A549 (cell line): Measurements from ENCODE around the gene ARVCF. TPM values are rescaled to one million over a fixed set of nuclear protein-coding genes. Genes with fewer than 3 reads are reported as not detected.

Source experiments
- ATAC-seq, 2 experiments: fragments of 200-7000 bp in 1 of 2; fragments of >200 bp in 1 of 2; cut with Nextera tagmentation in 1 of 2; cut with Tn5 transposase in 1 of 2; 3 replicates each; pipeline versions ENCODE4 v1.8.0 to v1.9.1; 2018 to 2020; ENCODE audit warnings: mild to moderate bottlenecking in 1 of 2, moderate library complexity in 1 of 2
- CTCF ChIA-PET: fragments of 300-600 bp; sonication (Branson Sonifier 250); formaldehyde crosslinking; extraction: SDS; loops from one replicate; lab custom pipeline; 2021; ENCODE audit warnings: antibody characterized with exemption, inconsistent platforms; lab: Yijun Ruan, JAX
- POLR2A ChIA-PET: fragments of 350-600 bp; formaldehyde crosslinking; extraction: SDS; loops from one replicate; lab custom pipeline; 2021; ENCODE audit warnings: antibody characterized with exemption, inconsistent platforms; lab: Yijun Ruan, JAX
- DNase-seq, 2 experiments: peaks; one replicate each; pipeline versions ENCODE4 v3.0.0 to v3.0.0-alpha.2; 2011 to 2016; ENCODE audit warnings: low read depth in 1 of 2, low spot score in 1 of 2
- FAIRE-seq: peaks from 2 replicates; lab custom pipeline; 2011; peaks lifted over from hg19 to GRCh38; lab: Jason Lieb, UNC
- H3K27ac ChIP-seq, 2 experiments: fragments of >200 bp; sonication (Bioruptor Twin); formaldehyde crosslinking; 3 replicates each; pipeline ENCODE4 v1.5.1; 2016 to 2017
- H3K4me1 ChIP-seq: fragments of >200 bp; sonication (Bioruptor Twin); formaldehyde crosslinking; 3 replicates; pipeline ENCODE4 v1.6.1; 2016
- H3K4me2 ChIP-seq: fragments of >200 bp; sonication (Bioruptor Twin); formaldehyde crosslinking; 3 replicates; pipeline ENCODE4 v1.6.1; 2016
- H3K4me3 ChIP-seq: fragments of >200 bp; sonication (Bioruptor Twin); formaldehyde crosslinking; 3 replicates; pipeline ENCODE4 v1.5.1; 2016
- H3K9me3 ChIP-seq: fragments of >200 bp; sonication (Bioruptor Twin); formaldehyde crosslinking; 3 replicates; pipeline ENCODE4 v1.6.1; 2016
- BCL3 ChIP-seq: fragments of >200 bp; sonication (Bioruptor Twin); formaldehyde crosslinking; IDR thresholded peaks from 3 replicates; pipeline ENCODE4 v1.6.1; 2016
- CTCF ChIP-seq: fragments of >200 bp; sonication (Bioruptor Twin); formaldehyde crosslinking; IDR thresholded peaks from 3 replicates; pipeline ENCODE4 v1.5.1; 2016
- EHF ChIP-seq: fragments of 250-450 bp; sonication (Bioruptor Pico); IDR thresholded peaks from 2 replicates; pipeline ENCODE4 v1.5.0; 2020; ENCODE audit warnings: mild to moderate bottlenecking
- EHMT2 ChIP-seq: fragments of 200-600 bp; sonication (generic); IDR thresholded peaks from 2 replicates; pipeline ENCODE4 v1.6.1; 2016; ENCODE audit warnings: antibody characterized with exemption, low read depth, mild to moderate bottlenecking, moderate library complexity
- FOSL2 ChIP-seq, 2 experiments: fragments of 450-650 bp in 1 of 2; fragments of >200 bp in 1 of 2; sonication (Bioruptor Twin) in 1 of 2; formaldehyde crosslinking; IDR thresholded peaks; 2 replicates each; pipeline versions ENCODE4 v1.5.0 to v1.6.1; 2016 to 2020; ENCODE audit warnings: mild to moderate bottlenecking in 1 of 2, moderate library complexity in 1 of 2
- HES2 ChIP-seq: fragments of >200 bp; sonication (Bioruptor Twin); formaldehyde crosslinking; IDR thresholded peaks from 2 replicates; pipeline ENCODE4 v1.6.1; 2016
- HEYL ChIP-seq: fragments of 250-450 bp; sonication (Bioruptor Pico); IDR thresholded peaks from 2 replicates; pipeline ENCODE4 v1.8.0; 2021; ENCODE audit warnings: mild to moderate bottlenecking, moderate library complexity
- HOXB13 ChIP-seq: fragments of 250-450 bp; sonication (Bioruptor Pico); IDR thresholded peaks from 2 replicates; pipeline ENCODE4 v1.5.0; 2020; ENCODE audit warnings: low read depth, mild to moderate bottlenecking, moderate library complexity
- JUNB ChIP-seq: fragments of >200 bp; sonication (Bioruptor Twin); formaldehyde crosslinking; IDR thresholded peaks from 2 replicates; pipeline ENCODE4 v1.6.1; 2016
- MYC ChIP-seq: IDR thresholded peaks from 2 replicates; pipeline ENCODE4 v1.6.1; 2012; ENCODE audit warnings: mild to moderate bottlenecking, inconsistent platforms, low read length, improper control_type of control experiment, borderline replicate concordance
- NFE2L2 ChIP-seq: fragments of 150-350 bp; conservative IDR thresholded peaks from 2 replicates; pipeline ENCODE4 v1.6.1; 2014; ENCODE audit warnings: low read length
- PHF8 ChIP-seq: fragments of 200-600 bp; sonication (generic); IDR thresholded peaks from 2 replicates; pipeline ENCODE4 v1.6.1; 2016; ENCODE audit warnings: low read depth, mild to moderate bottlenecking, antibody characterized with exemption, moderate library complexity, borderline replicate concordance
- RAD21 ChIP-seq, 2 experiments: fragments of >200 bp in 1 of 2; sonication (Bioruptor Twin) in 1 of 2; formaldehyde crosslinking in 1 of 2; IDR thresholded peaks in 1 of 2; conservative IDR thresholded peaks in 1 of 2; 2 replicates in 1 of 2; 3 replicates in 1 of 2; pipeline ENCODE4 v1.6.1; 2012 to 2018; ENCODE audit warnings: inconsistent platforms in 1 of 2
- RCOR1 ChIP-seq: fragments of 150-350 bp; IDR thresholded peaks from 2 replicates; pipeline ENCODE4 v1.6.1; 2014; ENCODE audit warnings: antibody characterized with exemption, low read length, low read depth
- SMC3 ChIP-seq: fragments of >200 bp; sonication (Bioruptor Twin); formaldehyde crosslinking; IDR thresholded peaks from 3 replicates; pipeline ENCODE4 v1.6.1; 2018; ENCODE audit warnings: inconsistent platforms
- SREBF2 ChIP-seq: fragments of 450-650 bp; IDR thresholded peaks from 2 replicates; pipeline ENCODE4 v1.6.1; 2014; ENCODE audit warnings: mild to moderate bottlenecking, moderate library complexity
- ZSCAN20 ChIP-seq: fragments of 250-450 bp; sonication (Bioruptor Pico); IDR thresholded peaks from 2 replicates; pipeline ENCODE4 v1.8.0; 2022; ENCODE audit warnings: mild to moderate bottlenecking, moderate library complexity
- WGBS: methylation state at CpG from one replicate; pipeline ENCODE4 v1.1.6; 2017; ENCODE audit errors: missing lambda C conversion rate; 5-methylcytosine and 5-hydroxymethylcytosine counted together
- polyA plus RNA-seq, 4 experiments: library from polyadenylated mRNA; depleted of rRNA in 3 of 4; stranded (reverse); fragments of >200 nt; fragmentation: RNase III in 1 of 4; extraction: RNeasy Plus Mini Kit Qiagen cat#74134 plus additional on column Dnase treatment in 1 of 4; gene quantifications; 2 replicates in 3 of 4; 3 replicates in 1 of 4; pipeline ENCODE4 v1.2.3, GENCODE V29; 2011 to 2017

Gene ARVCF
- polyA plus RNA-seq, 2 of the 4 experiments (the other 2 are of a cell fraction) = 0.81 to 2.1 TPM

GRCh38 chr22:19962909-19963806 is 53.5 kb downstream of the ARVCF start:
- Histone ChIP-seq H3K4me2 (no peak overlapping the region), H3K9me3 (no peaks in the 10 kb centered on the region), H3K27ac (no peak overlapping the region), H3K4me3 (no peak overlapping the region), H3K4me1 (peaks cover 7% of the 10 kb centered on the region; the same call in 1 of the 3 replicates)
- no peak for TF ChIP-seq HEYL (CRISPR knock-in tag)
- no peak for TF ChIP-seq NFE2L2
- no peak for TF ChIP-seq EHF (CRISPR knock-in tag)
- no peak for TF ChIP-seq PHF8
- no peak for TF ChIP-seq HOXB13
- TF ChIP-seq EHMT2 = no peak
- TF ChIP-seq HES2 = no peak
- FAIRE-seq (no peak), ATAC-seq (no peak), DNase-seq (no peak)
- WGBS = 87% methylated on average over 24 of the region's 30 CpGs
- ChIA-PET POLR2A (no interaction called here), CTCF (interaction anchor here (0.9 to 3.8 kb wide), 5 partner anchors 9 to 51 kb away, joined by 3 to 20 read pairs (median 8); no protein-coding TSS in a partner anchor)

GRCh38 chr22:19962246-19962908 is 54.2 kb downstream of the ARVCF start:
- TF ChIP-seq SMC3 (0 out of 3 replicates have a peak, but pooled peaks have one; percentile 8), JUNB (no peak), CTCF (peak; percentile 36), MYC (no peak)
- Histone ChIP-seq H3K4me2 (no peak overlapping the region), H3K9me3 (no peaks in the 10 kb centered on the region), H3K27ac (no peak overlapping the region), H3K4me1 (peaks cover 7% of the 10 kb centered on the region; the same call in 1 of the 3 replicates), H3K4me3 (no peak overlapping the region)
- CTCF ChIA-PET = interaction anchor here (0.6 to 3.8 kb wide), 6 partner anchors 8 to 70 kb away, joined by 3 to 20 read pairs (median 6); no protein-coding TSS in a partner anchor
- POLR2A ChIA-PET = no interaction called here
- DNase-seq (peak; percentile 47 to 77), FAIRE-seq (no peak), ATAC-seq (peak; percentile 66 to 83)
- WGBS = 75% methylated on average over 14 of the region's 22 CpGs

- DNase-seq (no peak), FAIRE-seq (no peak), ATAC-seq (peak in 1 of 2 experiments; percentile 6; a peak in 1 of 6 replicates)
- Histone ChIP-seq H3K9me3 (no peaks in the 10 kb centered on the region), H3K4me1 (peaks cover 7% of the 10 kb centered on the region; the same call in 1 of the 3 replicates), H3K4me3 (no peak overlapping the region), H3K4me2 (no peak overlapping the region), H3K27ac (no peak overlapping the region)
- POLR2A ChIA-PET = no interaction called here
- CTCF ChIA-PET = interaction anchor here (0.6 to 3.8 kb wide), 4 partner anchors 8 to 70 kb away, joined by 3 to 15 read pairs (median 3); no protein-coding TSS in a partner anchor
- TF ChIP-seq RAD21 (conservative IDR thresholded peaks at IDR 0.05 in 1 of 2, IDR thresholded peaks at IDR 0.05 in 1 of 2) (no peak), SREBF2 (no peak), RCOR1 (no peak), FOSL2 (IDR thresholded peaks at IDR 0.05) (no peak), FOSL2 (CRISPR knock-in tag; IDR thresholded peaks at IDR 0.05) (no peak), ZSCAN20 (no peak), HES2 (no peak), BCL3 (no peak)
- 73% methylated on average over 4 of the region's 8 CpGs for WGBS
Observed at GRCh38 chr22:19961868-19962245, 54.8 kb downstream of the ARVCF start.
